Midbrain (tissue), 1 donor: ENCODE measurements around the gene RHBDD3.
"Not testable (repeated sequence)": the region's sequence is repeated elsewhere in the genome, so short reads cannot be mapped to it uniquely, and the experiment has no call there.

ENCODE experiments used
- DNase-seq: peaks from one replicate; lab custom pipeline; 2025; lab: John Stamatoyannopoulos, UW

The RHBDD3 gene

GRCh38 chr22:29251981-29252911, 15.5 kb downstream of the RHBDD3 start:
- DNase-seq, result no peak

GRCh38 chr22:29251265-29251664, 16.5 kb downstream of the RHBDD3 start:
- DNase-seq, result no peak

- not testable (repeated sequence) for DNase-seq
Measured at GRCh38 chr22:29247891-29248290, 19.9 kb downstream of the RHBDD3 start.

- peak; percentile 65 for DNase-seq
Measured at GRCh38 chr22:29245626-29246385, 22.0 kb downstream of the RHBDD3 start.

- DNase-seq, result no peak
Measured at GRCh38 chr22:29244785-29245625, 22.8 kb downstream of the RHBDD3 start.

- no peak for DNase-seq
Measured at GRCh38 chr22:29243874-29244446, 23.8 kb downstream of the RHBDD3 start.

- not testable (repeated sequence) for DNase-seq
Measured at GRCh38 chr22:29240481-29240880, 27.3 kb downstream of the RHBDD3 start.

GRCh38 chr22:29233277-29233877, 34.4 kb downstream of the RHBDD3 start:
- DNase-seq, result no peak

- DNase-seq, result no peak
Measured at GRCh38 chr22:29231971-29232959, 35.5 kb downstream of the RHBDD3 start.

- DNase-seq, result no peak
Measured at GRCh38 chr22:29230972-29231875, 36.6 kb downstream of the RHBDD3 start.

- DNase-seq, result no peak
Measured at GRCh38 chr22:29226351-29226981, 41.3 kb downstream of the RHBDD3 start.

GRCh38 chr22:29225422-29226090, 42.2 kb downstream of the RHBDD3 start:
- DNase-seq, result peak; percentile 7

- DNase-seq, result no peak
Measured at GRCh38 chr22:29224859-29225410, 42.8 kb downstream of the RHBDD3 start.

- DNase-seq, result no peak
Measured at GRCh38 chr22:29224121-29224858, 43.5 kb downstream of the RHBDD3 start.

- DNase-seq, result no peak
Measured at GRCh38 chr22:29219881-29220670, 47.7 kb downstream of the RHBDD3 start.

- DNase-seq, result not testable (repeated sequence)
Measured at GRCh38 chr22:29219409-29219782, 48.4 kb downstream of the RHBDD3 start.
